Vagina (tissue), 2 donors: ENCODE data around the gene RERGL. TPM values are rescaled to one million over a fixed set of nuclear protein-coding genes. Genes with fewer than 3 reads are reported as not detected.
"Not testable (repeated sequence)": the region's sequence is repeated elsewhere in the genome, so short reads cannot be mapped to it uniquely, and the experiment has no call there.

Source experiments
- DNase-seq, 2 donors: peaks; one replicate each; pipeline ENCODE4 v3.0.0-alpha.2; 2017; ENCODE audit errors: extremely low spot score in 2 of 2
- H3K27ac ChIP-seq: fragments of 200-600 bp; sonication (generic); one replicate; pipeline ENCODE4 v1.5.1; 2019
- H3K27me3 ChIP-seq: fragments of 200-600 bp; sonication (generic); one replicate; pipeline ENCODE4 v1.5.1; 2019
- H3K36me3 ChIP-seq, 2 donors: fragments of 200-600 bp; sonication (generic); one replicate each; pipeline ENCODE4 v1.5.1; 2017 to 2019
- H3K4me1 ChIP-seq: fragments of 200-600 bp; sonication (generic); one replicate; pipeline ENCODE4 v1.5.1; 2019
- H3K4me3 ChIP-seq, 2 donors: fragments of 200-600 bp; sonication (generic); 1 replicate in 1 of 2; 2 replicates in 1 of 2; pipeline ENCODE4 v1.5.1; 2016 to 2019
- H3K9me3 ChIP-seq: fragments of 200-600 bp; sonication (generic); one replicate; pipeline ENCODE4 v1.5.1; 2019
- CTCF ChIP-seq, 3 experiments: fragments of 450-650 bp in 2 of 3; fragments of 200-600 bp in 1 of 3; sonication (generic) in 1 of 3; IDR thresholded peaks; one replicate each; pipeline ENCODE4 v1.5.1; 2017 to 2019; ENCODE audit warnings: antibody characterized with exemption in 3 of 3, mild to moderate bottlenecking in 2 of 3, moderate library complexity in 2 of 3
- POLR2A ChIP-seq, 2 donors: fragments of 450-650 bp; IDR thresholded peaks; one replicate each; pipeline ENCODE4 v1.6.1; 2017; ENCODE audit warnings: antibody characterized with exemption in 2 of 2, mild to moderate bottlenecking in 2 of 2, moderate library complexity in 2 of 2
- POLR2AphosphoS5 ChIP-seq, 2 donors: sonication (generic); formaldehyde crosslinking; IDR thresholded peaks; one replicate each; pipeline ENCODE4 v1.9.0; 2017; ENCODE audit warnings: antibody characterized with exemption in 2 of 2, mild to moderate bottlenecking in 2 of 2, low read depth in 1 of 2; ENCODE audit not compliant: insufficient read depth in 1 of 2
- intact Hi-C: fragments of 100-400 bp; cut with DNase I; formaldehyde crosslinking; loops from one replicate; pipeline ENCODE4 v1.15.1; 2023
- total RNA-seq: library from RNA; depleted of rRNA; stranded (reverse); fragments of >200 nt; gene quantifications from one replicate; pipeline ENCODE4 v1.2.3, GENCODE V29; 2016

Gene RERGL
- total RNA-seq, 1 donor from 2014 or later: 1.2 TPM

GRCh38 chr12:18068355-18068754, 21.6 kb downstream of the RERGL start:
- no peak for DNase-seq
- Histone ChIP-seq H3K27ac (no peak overlapping the region), H3K36me3 (no peaks in the 10 kb centered on the region), H3K27me3 (no peaks in the 10 kb centered on the region), H3K4me3 (no peak overlapping the region), H3K9me3 (no peaks in the 10 kb centered on the region), H3K4me1 (no peaks in the 10 kb centered on the region)
- intact Hi-C loops: no loop called here
- TF ChIP-seq POLR2A (IDR thresholded peaks at IDR 0.05): no peak
- no peak for TF ChIP-seq CTCF (IDR thresholded peaks at IDR 0.05)
- TF ChIP-seq POLR2AphosphoS5 (IDR thresholded peaks at IDR 0.05; ENCODE audit: insufficient read depth in 1 of 2, low read depth in 1 of 2): no peak

- TF ChIP-seq POLR2A (IDR thresholded peaks at IDR 0.05) (no peak), POLR2AphosphoS5 (IDR thresholded peaks at IDR 0.05; ENCODE audit: insufficient read depth in 1 of 2, low read depth in 1 of 2) (no peak), CTCF (IDR thresholded peaks at IDR 0.05) (no peak)
- Histone ChIP-seq H3K4me1 (no peaks in the 10 kb centered on the region), H3K27ac (no peak overlapping the region), H3K9me3 (no peaks in the 10 kb centered on the region), H3K27me3 (no peaks in the 10 kb centered on the region), H3K4me3 (no peak overlapping the region), H3K36me3 (no peaks in the 10 kb centered on the region)
- no peak for DNase-seq
- intact Hi-C loops: no loop called here
Observed at GRCh38 chr12:18066666-18067065, 23.3 kb downstream of the RERGL start.

GRCh38 chr12:18062867-18063266, 27.1 kb downstream of the RERGL start:
- H3K9me3 ChIP-seq, H3K4me3 ChIP-seq, H3K27ac ChIP-seq, intact Hi-C loops, DNase-seq, H3K36me3 ChIP-seq, H3K27me3 ChIP-seq, H3K4me1 ChIP-seq: not testable (repeated sequence)

- Histone ChIP-seq H3K9me3 (no peaks in the 10 kb centered on the region), H3K4me1 (no peaks in the 10 kb centered on the region), H3K27me3 (no peaks in the 10 kb centered on the region), H3K4me3 (no peak overlapping the region), H3K27ac (no peak overlapping the region), H3K36me3 (no peaks in the 10 kb centered on the region)
- no peak for TF ChIP-seq CTCF (IDR thresholded peaks at IDR 0.05)
- TF ChIP-seq POLR2AphosphoS5 (IDR thresholded peaks at IDR 0.05; ENCODE audit: insufficient read depth in 1 of 2, low read depth in 1 of 2): no peak
- TF ChIP-seq POLR2A (IDR thresholded peaks at IDR 0.05): no peak
- no peak for DNase-seq
- intact Hi-C loops: no loop called here
Observed at GRCh38 chr12:18057051-18057450, 32.9 kb downstream of the RERGL start.

- DNase-seq: no peak
- H3K9me3 ChIP-seq: no peaks in the 10 kb centered on the region
- no peak for TF ChIP-seq CTCF (IDR thresholded peaks at IDR 0.05)
- TF ChIP-seq POLR2AphosphoS5 (IDR thresholded peaks at IDR 0.05; ENCODE audit: insufficient read depth in 1 of 2, low read depth in 1 of 2): no peak
- TF ChIP-seq POLR2A (IDR thresholded peaks at IDR 0.05): no peak
- no peak overlapping the region for H3K4me3 ChIP-seq
- no peaks in the 10 kb centered on the region for H3K36me3 ChIP-seq
- H3K4me1 ChIP-seq: no peaks in the 10 kb centered on the region
- H3K27ac ChIP-seq: no peak overlapping the region
- no peaks in the 10 kb centered on the region for H3K27me3 ChIP-seq
- intact Hi-C loops: no loop called here
Observed at GRCh38 chr12:18054925-18055619, 34.9 kb downstream of the RERGL start.
